ENCODE results near the gene GPR35. TPM values are rescaled to one million over a fixed set of nuclear protein-coding genes. Genes with fewer than 3 reads are reported as not detected.

The GPR35 gene
- polyA plus RNA-seq, 3 donors, result 30.6 to 37.8 (median 36.3) TPM

GRCh38 chr2:240611601-240612210, 13.6 kb upstream of the GPR35 start:
- H3K4me3 ChIP-seq (replicated peaks in 1 of 3; ENCODE audit: low read depth in 2 of 3, low read length in 3 of 3), result peak overlapping the region in 1 of 3 experiments; percentile 24
- DNase-seq, result peak; percentile 70 to 80 (median 78)
- no peaks in the 10 kb centered on the region for H3K9me3 ChIP-seq (replicated peaks in 1 of 2; ENCODE audit: control insufficient read depth in 1 of 2, insufficient read depth in 1 of 2, low read length in 2 of 2)
- WGBS (ENCODE audit: insufficient coverage), result 25% methylated on average over 6 of the region's 10 CpGs
- H3K4me2 ChIP-seq (replicated peaks; ENCODE audit: extremely low read depth, low read length, poor library complexity, severe bottlenecking), result peak overlapping the region; percentile 49
- Mint-ChIP-seq H3K36me3 (no peaks in the 10 kb centered on the region), H3K9me3 (peaks cover 0 to 4% (median 1%) of the 10 kb centered on the region in 7 donors), H3K27me3 (ENCODE audit: low read depth in 3 of 3) (peaks cover 0 to 3% (median 2%) of the 10 kb centered on the region in 3 donors), H3K27ac (no peak overlapping the region), H3K4me1 (peaks cover 6% of the 10 kb centered on the region), H3K4me3 (peak overlapping the region in 1 of 2 donors; percentile 44)
- peak overlapping the region; percentile 59 to 71 for H3K27ac ChIP-seq (ENCODE audit: low read depth in 1 of 2, low read length in 2 of 2)
- H2AFZ ChIP-seq (ENCODE audit: insufficient read depth, low read depth, low read length, poor library complexity, severe bottlenecking), result peak overlapping the region; percentile 14
- H3K9ac ChIP-seq (ENCODE audit: insufficient read depth, low read length, poor library complexity, severe bottlenecking), result no peak overlapping the region
- no peaks in the 10 kb centered on the region for H3K27me3 ChIP-seq (ENCODE audit: control insufficient read depth in 2 of 2, insufficient read depth in 2 of 2, low read length in 2 of 2)
- intact Hi-C loops (cut with micrococcal nuclease), result no loop called here
- H3K4me1 ChIP-seq (ENCODE audit: control insufficient read depth in 1 of 2, insufficient read depth in 2 of 2, low read length in 2 of 2), result peaks cover 27 to 31% of the 10 kb centered on the region in 2 donors
- no peak for TF ChIP-seq CTCF (IDR thresholded peaks at IDR 0.05)
- no peaks in the 10 kb centered on the region for H4K20me1 ChIP-seq (ENCODE audit: insufficient read depth, low read length)
- no peaks in the 10 kb centered on the region for H3K79me2 ChIP-seq (ENCODE audit: insufficient read depth, low read length)
- no peaks in the 10 kb centered on the region for H3K36me3 ChIP-seq (replicated peaks in 1 of 2; ENCODE audit: control insufficient read depth in 1 of 2, insufficient read depth in 2 of 2, low read length in 2 of 2)

- Histone ChIP-seq H3K4me3 (replicated peaks in 1 of 3; ENCODE audit: low read depth in 2 of 3, low read length in 3 of 3) (no peak overlapping the region), H3K9me3 (replicated peaks in 1 of 2; ENCODE audit: control insufficient read depth in 1 of 2, insufficient read depth in 1 of 2, low read length in 2 of 2) (no peaks in the 10 kb centered on the region), H4K20me1 (ENCODE audit: insufficient read depth, low read length) (no peaks in the 10 kb centered on the region), H3K27me3 (ENCODE audit: control insufficient read depth in 2 of 2, insufficient read depth in 2 of 2, low read length in 2 of 2) (no peaks in the 10 kb centered on the region), H3K4me2 (replicated peaks; ENCODE audit: extremely low read depth, low read length, poor library complexity, severe bottlenecking) (no peak overlapping the region), H3K4me1 (ENCODE audit: control insufficient read depth in 1 of 2, insufficient read depth in 2 of 2, low read length in 2 of 2) (peaks cover 27 to 31% of the 10 kb centered on the region in 2 donors), H3K9ac (ENCODE audit: insufficient read depth, low read length, poor library complexity, severe bottlenecking) (no peak overlapping the region), H2AFZ (ENCODE audit: insufficient read depth, low read depth, low read length, poor library complexity, severe bottlenecking) (no peak overlapping the region), H3K36me3 (replicated peaks in 1 of 2; ENCODE audit: control insufficient read depth in 1 of 2, insufficient read depth in 2 of 2, low read length in 2 of 2) (no peaks in the 10 kb centered on the region), H3K27ac (ENCODE audit: low read depth in 1 of 2, low read length in 2 of 2) (no peak overlapping the region), H3K79me2 (ENCODE audit: insufficient read depth, low read length) (no peaks in the 10 kb centered on the region)
- 98% methylated on average over 4 of the region's 4 CpGs for WGBS (ENCODE audit: insufficient coverage)
- Mint-ChIP-seq H3K27ac (no peak overlapping the region), H3K9me3 (peaks cover 0 to 8% (median 4%) of the 10 kb centered on the region in 7 donors), H3K4me3 (no peak overlapping the region), H3K27me3 (ENCODE audit: low read depth in 3 of 3) (no peaks in the 10 kb centered on the region), H3K4me1 (peaks cover 6% of the 10 kb centered on the region), H3K36me3 (peaks cover 0 to under 1% of the 10 kb centered on the region in 2 donors)
- intact Hi-C loops (cut with micrococcal nuclease), result no loop called here
- no peak for TF ChIP-seq CTCF (IDR thresholded peaks at IDR 0.05)
- no peak for DNase-seq
These were observed 11.5 kb upstream of the GPR35 start for GRCh38 chr2:240613781-240614180.

Data from CD14-positive monocyte (primary cell).